ENCODE data around the gene NTRK3.

Gene NTRK3

DNA sequence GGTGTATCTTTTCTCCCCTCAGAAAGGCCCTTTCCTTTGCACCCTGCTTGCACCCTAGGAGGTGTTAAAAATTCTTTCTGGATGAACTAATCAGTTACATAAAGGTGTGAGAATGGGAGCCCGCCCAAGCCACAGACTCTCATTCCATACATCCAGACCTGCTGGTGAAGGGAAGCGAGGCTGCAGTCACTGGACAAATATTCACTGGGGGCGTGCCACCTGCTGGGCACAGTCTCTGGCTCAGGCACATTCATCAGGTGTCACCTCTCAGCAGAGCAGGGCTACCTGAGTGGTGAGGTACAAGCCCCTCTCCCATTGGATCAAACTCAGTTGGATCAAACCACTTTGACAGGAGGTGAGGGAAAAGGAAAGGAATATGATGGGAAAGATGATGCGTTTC is 52.0 kb downstream of the NTRK3 start:
- Mint-ChIP-seq H3K4me3 (no peak overlapping the region), H3K36me3 (no peaks in the 10 kb centered on the region), H3K27ac (no peak overlapping the region), H3K4me1 (no peaks in the 10 kb centered on the region), H3K9me3 (no peaks in the 10 kb centered on the region), H3K27me3 (peaks cover 10% of the 10 kb centered on the region)
- DNase-seq: no peak
- CTCF ChIA-PET: no interaction called here

DNA sequence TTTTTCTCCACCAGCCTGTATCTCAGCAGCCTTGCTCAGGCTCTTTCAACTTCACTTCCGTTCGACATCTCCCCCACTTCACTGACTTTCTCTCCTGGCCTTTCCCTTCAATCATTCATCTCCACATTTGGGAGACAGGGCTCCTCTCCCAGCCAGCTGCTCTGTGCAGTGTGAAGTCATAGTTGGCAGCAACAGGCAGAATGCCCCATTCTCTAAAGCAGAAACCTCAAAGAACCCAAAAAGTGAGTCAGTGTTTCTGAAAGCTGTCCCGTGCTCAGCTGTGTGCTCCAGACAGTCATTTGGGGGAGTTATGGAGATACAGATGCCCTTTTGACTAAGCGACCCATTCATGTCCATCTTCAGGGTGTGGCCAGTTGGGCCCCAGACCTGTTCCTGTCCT is 54.3 kb downstream of the NTRK3 start:
- CTCF ChIA-PET: interaction anchor here (1.3 kb wide), 1 partner anchor 44 kb away, joined by 3 read pairs; no protein-coding TSS in a partner anchor
- H3K4me1 Mint-ChIP-seq: no peaks in the 10 kb centered on the region

GRCh38 chr15:88201207-88201606 is 55.3 kb downstream of the NTRK3 start:
- CTCF ChIA-PET: no interaction called here
- H3K36me3 Mint-ChIP-seq: no peaks in the 10 kb centered on the region
- H3K4me3 Mint-ChIP-seq: no peak overlapping the region
- peaks cover 4% of the 10 kb centered on the region for H3K27me3 Mint-ChIP-seq
- H3K9me3 Mint-ChIP-seq: no peaks in the 10 kb centered on the region
- no peaks in the 10 kb centered on the region for H3K4me1 Mint-ChIP-seq
- no peak for DNase-seq
- H3K27ac Mint-ChIP-seq: no peak overlapping the region

More for the DNA sequence above, 54.3 kb downstream of the NTRK3 start:
- no peak overlapping the region for H3K27ac Mint-ChIP-seq
- H3K27me3 Mint-ChIP-seq: peaks cover 4% of the 10 kb centered on the region
- no peaks in the 10 kb centered on the region for H3K9me3 Mint-ChIP-seq
- DNase-seq: no peak
- H3K36me3 Mint-ChIP-seq: no peaks in the 10 kb centered on the region
- no peak overlapping the region for H3K4me3 Mint-ChIP-seq

DNA sequence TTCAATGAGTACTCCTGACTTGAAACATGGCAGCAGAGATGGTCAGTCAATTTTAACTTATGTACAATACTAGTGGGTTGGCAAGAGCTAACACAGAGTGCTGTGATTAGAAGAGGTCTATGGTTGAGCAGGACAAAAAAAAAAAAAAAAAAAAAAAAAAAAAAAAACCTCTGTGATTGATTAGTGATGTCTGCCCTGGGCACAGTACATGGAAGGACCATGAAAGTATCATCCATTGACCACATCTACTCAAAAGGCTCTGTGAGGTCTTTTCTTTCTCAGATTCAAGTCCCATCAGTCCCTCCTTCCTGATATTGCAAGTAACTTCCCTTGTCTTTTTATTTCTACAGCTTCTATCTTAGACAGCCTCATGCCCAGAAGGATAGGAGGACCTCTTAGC is 59.6 kb downstream of the NTRK3 start:
- no peaks in the 10 kb centered on the region for H3K4me1 Mint-ChIP-seq
- H3K4me3 Mint-ChIP-seq: no peak overlapping the region
- CTCF ChIA-PET: interaction anchor here (0.6 kb wide), 1 partner anchor 50 kb away, joined by 3 read pairs; no protein-coding TSS in a partner anchor
- DNase-seq: no peak
- peaks cover under 1% of the 10 kb centered on the region for H3K27me3 Mint-ChIP-seq
- H3K27ac Mint-ChIP-seq: no peak overlapping the region
- no peaks in the 10 kb centered on the region for H3K36me3 Mint-ChIP-seq
- no peaks in the 10 kb centered on the region for H3K9me3 Mint-ChIP-seq

DNA sequence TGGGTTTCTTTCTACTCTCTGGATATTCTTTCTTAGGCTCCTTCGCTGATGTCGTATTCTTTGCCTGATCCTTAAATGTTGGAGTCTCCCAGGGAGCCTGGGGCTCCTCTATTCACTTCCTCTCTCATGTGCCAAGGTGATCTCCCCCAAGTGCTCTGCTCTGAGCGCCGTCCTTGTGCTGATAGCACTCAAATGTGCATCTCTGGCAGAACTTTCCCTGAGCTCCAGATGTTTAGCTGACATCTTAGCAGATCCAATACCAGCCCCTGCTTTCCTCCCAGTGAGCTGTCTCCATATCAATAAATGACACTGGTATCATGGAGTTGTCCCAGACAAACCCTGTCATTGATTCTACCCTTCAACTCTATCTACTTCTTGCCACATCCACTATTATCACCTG is 62.4 kb downstream of the NTRK3 start:
- Mint-ChIP-seq H3K9me3 (no peaks in the 10 kb centered on the region), H3K4me3 (no peak overlapping the region), H3K36me3 (no peaks in the 10 kb centered on the region), H3K27me3 (no peaks in the 10 kb centered on the region), H3K27ac (no peak overlapping the region), H3K4me1 (no peaks in the 10 kb centered on the region)
- no peak for DNase-seq
- CTCF ChIA-PET: interaction anchor here (0.7 kb wide), 1 partner anchor 113 kb away, joined by 3 read pairs; no protein-coding TSS in a partner anchor

DNA sequence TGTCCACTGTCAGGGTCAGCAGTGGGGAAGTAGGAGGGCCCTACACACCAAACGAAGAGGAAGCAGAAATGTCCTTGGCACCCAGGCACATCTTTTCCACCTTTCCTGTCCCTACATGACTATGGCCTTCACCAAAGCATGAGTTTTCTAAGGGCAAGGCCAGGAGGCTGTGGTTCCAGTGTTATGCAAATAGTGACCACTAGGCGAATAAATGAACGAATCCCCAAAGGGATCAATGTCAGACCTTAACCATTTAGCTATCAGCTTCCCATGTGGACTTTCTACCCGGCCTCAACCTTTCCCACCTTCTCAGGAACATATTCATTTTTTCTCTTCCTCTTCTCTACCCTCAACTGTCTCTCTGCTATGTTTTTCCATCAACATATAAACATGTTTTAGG is 63.1 kb downstream of the NTRK3 start:
- no peak overlapping the region for H3K4me3 Mint-ChIP-seq
- H3K36me3 Mint-ChIP-seq: no peaks in the 10 kb centered on the region
- H3K9me3 Mint-ChIP-seq: no peaks in the 10 kb centered on the region
- CTCF ChIA-PET: no interaction called here
- no peak for DNase-seq
- H3K27me3 Mint-ChIP-seq: no peaks in the 10 kb centered on the region
- H3K4me1 Mint-ChIP-seq: no peaks in the 10 kb centered on the region
- no peak overlapping the region for H3K27ac Mint-ChIP-seq

GRCh38 chr15:88191812-88192165 is 64.8 kb downstream of the NTRK3 start:
- DNase-seq: no peak
- Mint-ChIP-seq H3K36me3 (no peaks in the 10 kb centered on the region), H3K4me1 (no peaks in the 10 kb centered on the region), H3K4me3 (no peak overlapping the region), H3K27ac (no peak overlapping the region), H3K27me3 (no peaks in the 10 kb centered on the region), H3K9me3 (no peaks in the 10 kb centered on the region)
- CTCF ChIA-PET: no interaction called here

- H3K9me3 Mint-ChIP-seq: no peaks in the 10 kb centered on the region
- no peak overlapping the region for H3K27ac Mint-ChIP-seq
- no peak for DNase-seq
- no peaks in the 10 kb centered on the region for H3K4me1 Mint-ChIP-seq
- CTCF ChIA-PET: no interaction called here
- H3K36me3 Mint-ChIP-seq: no peaks in the 10 kb centered on the region
- no peaks in the 10 kb centered on the region for H3K27me3 Mint-ChIP-seq
- no peak overlapping the region for H3K4me3 Mint-ChIP-seq
These were observed 66.3 kb downstream of the NTRK3 start for GRCh38 chr15:88190232-88190631.

DNA sequence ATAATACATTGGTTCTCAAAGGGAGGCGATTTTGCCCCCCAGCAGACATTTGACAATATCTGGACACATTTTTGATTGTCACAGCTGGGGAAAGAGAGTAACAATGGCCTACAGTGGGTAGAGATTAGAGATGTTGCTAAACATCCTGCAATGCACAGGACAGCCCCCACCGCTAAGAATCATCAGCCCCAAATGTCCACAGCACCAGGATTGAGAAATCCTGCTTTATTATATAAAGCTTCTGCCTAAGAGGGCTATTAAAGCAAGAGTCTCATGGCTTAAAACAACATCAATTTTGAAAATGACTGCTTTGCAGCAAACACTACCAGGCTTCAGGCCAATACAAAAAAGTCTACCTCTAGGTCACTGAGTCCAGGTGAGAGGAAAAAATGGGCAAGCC is 68.2 kb downstream of the NTRK3 start:
- Mint-ChIP-seq H3K27ac (no peak overlapping the region), H3K27me3 (no peaks in the 10 kb centered on the region), H3K4me1 (no peaks in the 10 kb centered on the region), H3K4me3 (no peak overlapping the region), H3K9me3 (no peaks in the 10 kb centered on the region), H3K36me3 (no peaks in the 10 kb centered on the region)
- no peak for DNase-seq
- CTCF ChIA-PET: no interaction called here

DNA sequence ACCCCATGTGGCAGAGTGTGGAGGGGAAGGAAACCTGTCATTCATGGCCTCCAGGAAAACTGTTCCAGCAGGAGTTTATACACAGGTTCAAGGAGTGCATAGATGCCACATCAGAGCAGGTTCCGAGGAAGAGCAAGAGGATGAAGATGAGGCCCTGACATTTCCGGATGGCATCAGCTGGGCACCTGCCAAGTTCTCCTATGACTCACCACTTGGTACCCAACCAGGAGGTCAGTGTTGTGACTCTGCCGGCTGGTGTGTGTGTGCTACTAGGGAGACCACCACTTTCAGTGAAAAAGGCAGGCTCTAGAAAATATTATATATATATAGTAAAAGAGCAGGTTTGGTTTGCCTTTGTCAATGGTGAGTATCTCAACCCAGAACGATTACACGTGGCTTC is 69.3 kb downstream of the NTRK3 start:
- Mint-ChIP-seq H3K4me3 (no peak overlapping the region), H3K4me1 (no peaks in the 10 kb centered on the region), H3K27me3 (no peaks in the 10 kb centered on the region), H3K9me3 (no peaks in the 10 kb centered on the region), H3K27ac (no peak overlapping the region), H3K36me3 (no peaks in the 10 kb centered on the region)
- DNase-seq: no peak
- CTCF ChIA-PET: no interaction called here

DNA sequence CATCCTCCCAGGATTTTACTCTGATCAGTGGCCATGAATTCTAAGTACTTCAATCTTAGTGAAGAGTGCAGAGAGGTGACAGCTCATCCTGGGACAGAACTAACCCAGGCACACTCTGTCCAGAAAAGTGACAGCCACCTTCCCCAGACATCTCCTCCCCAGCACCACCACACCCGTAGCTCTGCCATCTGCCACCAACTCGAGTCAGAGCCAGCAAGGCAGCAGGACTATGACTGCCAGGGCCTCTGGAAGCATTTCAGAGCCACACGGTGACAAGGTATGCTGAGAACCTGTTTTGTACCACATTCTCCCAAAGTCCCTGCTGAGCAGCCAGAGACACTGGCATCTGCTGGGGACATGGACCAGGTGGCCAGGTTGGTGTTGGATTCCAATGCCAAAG is 71.0 kb downstream of the NTRK3 start:
- Mint-ChIP-seq H3K4me1 (no peaks in the 10 kb centered on the region), H3K27me3 (no peaks in the 10 kb centered on the region), H3K36me3 (no peaks in the 10 kb centered on the region), H3K27ac (no peak overlapping the region), H3K4me3 (no peak overlapping the region), H3K9me3 (no peaks in the 10 kb centered on the region)
- CTCF ChIA-PET: no interaction called here
- no peak for DNase-seq

DNA sequence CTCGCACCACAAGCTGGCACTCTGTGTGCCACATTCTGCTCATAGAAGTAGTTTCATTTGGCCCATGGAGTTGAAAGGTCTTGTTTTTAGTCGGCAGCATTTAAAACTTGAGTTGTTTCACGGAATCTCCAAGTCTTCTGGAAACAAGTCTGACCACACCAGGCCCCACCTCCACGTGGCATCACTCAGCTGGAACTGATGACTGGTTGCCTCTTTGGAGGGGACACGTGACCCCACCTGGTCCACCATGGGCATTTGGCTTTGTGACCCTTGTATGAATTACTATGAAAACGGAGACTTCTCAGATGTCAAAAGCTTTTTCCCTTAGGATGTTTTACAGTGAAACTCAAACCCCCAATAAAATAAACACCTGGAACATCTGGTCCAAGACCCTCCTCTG is 74.9 kb downstream of the NTRK3 start:
- CTCF ChIA-PET: no interaction called here
- Mint-ChIP-seq H3K4me1 (no peaks in the 10 kb centered on the region), H3K9me3 (no peaks in the 10 kb centered on the region), H3K36me3 (no peaks in the 10 kb centered on the region), H3K27ac (no peak overlapping the region), H3K4me3 (no peak overlapping the region), H3K27me3 (no peaks in the 10 kb centered on the region)
- no peak for DNase-seq

- DNase-seq: no peak
- CTCF ChIA-PET: no interaction called here
- H3K9me3 Mint-ChIP-seq: no peaks in the 10 kb centered on the region
These were observed 77.0 kb downstream of the NTRK3 start for GRCh38 chr15:88179562-88179961.

DNA sequence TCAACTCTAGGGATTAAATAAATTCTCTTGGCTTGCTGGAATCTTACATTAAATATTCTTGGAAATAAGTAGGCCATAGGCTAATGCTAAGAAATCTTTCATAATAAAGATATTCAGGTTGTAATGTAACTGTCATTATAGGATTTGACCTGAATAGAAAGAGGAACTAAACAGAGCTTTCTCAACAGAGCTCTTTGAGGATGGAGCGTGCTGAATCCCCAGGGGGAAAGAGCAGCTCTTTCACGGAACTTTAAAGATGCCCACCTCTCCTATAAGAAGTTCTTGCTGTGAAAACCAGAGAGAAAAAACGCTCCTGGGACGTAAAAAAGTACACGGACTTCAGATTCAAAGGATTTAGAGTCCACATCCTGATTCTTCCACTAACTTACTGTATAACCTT is 77.9 kb downstream of the NTRK3 start:
- H3K36me3 Mint-ChIP-seq: no peaks in the 10 kb centered on the region
- no peak overlapping the region for H3K4me3 Mint-ChIP-seq
- no peak for DNase-seq
- H3K27ac Mint-ChIP-seq: no peak overlapping the region
- CTCF ChIA-PET: no interaction called here
- H3K9me3 Mint-ChIP-seq: no peaks in the 10 kb centered on the region
- no peaks in the 10 kb centered on the region for H3K27me3 Mint-ChIP-seq
- no peaks in the 10 kb centered on the region for H3K4me1 Mint-ChIP-seq

More at GRCh38 chr15:88179562-88179961, 77.0 kb downstream of the NTRK3 start:
- Mint-ChIP-seq H3K27ac (no peak overlapping the region), H3K4me1 (no peaks in the 10 kb centered on the region), H3K27me3 (no peaks in the 10 kb centered on the region), H3K4me3 (no peak overlapping the region), H3K36me3 (no peaks in the 10 kb centered on the region)

GRCh38 chr15:88177451-88177850 is 79.1 kb downstream of the NTRK3 start:
- CTCF ChIA-PET: no interaction called here
- H3K4me3 Mint-ChIP-seq: no peak overlapping the region
- H3K9me3 Mint-ChIP-seq: no peaks in the 10 kb centered on the region
- no peak overlapping the region for H3K27ac Mint-ChIP-seq
- no peaks in the 10 kb centered on the region for H3K36me3 Mint-ChIP-seq
- no peak for DNase-seq
- H3K4me1 Mint-ChIP-seq: no peaks in the 10 kb centered on the region
- no peaks in the 10 kb centered on the region for H3K27me3 Mint-ChIP-seq

- no peaks in the 10 kb centered on the region for H3K27me3 Mint-ChIP-seq
- DNase-seq: no peak
- CTCF ChIA-PET: no interaction called here
- H3K4me1 Mint-ChIP-seq: no peaks in the 10 kb centered on the region
- H3K9me3 Mint-ChIP-seq: no peaks in the 10 kb centered on the region
- H3K36me3 Mint-ChIP-seq: no peaks in the 10 kb centered on the region
- no peak overlapping the region for H3K4me3 Mint-ChIP-seq
- no peak overlapping the region for H3K27ac Mint-ChIP-seq
These were observed 82.0 kb downstream of the NTRK3 start for GRCh38 chr15:88174571-88174970.
